ENCODE measurements around the gene ZFYVE26.

- TF ChIP-seq POLR2A (IDR thresholded peaks at IDR 0.05) (no peak), EP300 (IDR thresholded peaks at IDR 0.05; ENCODE audit: low read depth) (no peak)
- TF ChIP-seq, protein P1, sequence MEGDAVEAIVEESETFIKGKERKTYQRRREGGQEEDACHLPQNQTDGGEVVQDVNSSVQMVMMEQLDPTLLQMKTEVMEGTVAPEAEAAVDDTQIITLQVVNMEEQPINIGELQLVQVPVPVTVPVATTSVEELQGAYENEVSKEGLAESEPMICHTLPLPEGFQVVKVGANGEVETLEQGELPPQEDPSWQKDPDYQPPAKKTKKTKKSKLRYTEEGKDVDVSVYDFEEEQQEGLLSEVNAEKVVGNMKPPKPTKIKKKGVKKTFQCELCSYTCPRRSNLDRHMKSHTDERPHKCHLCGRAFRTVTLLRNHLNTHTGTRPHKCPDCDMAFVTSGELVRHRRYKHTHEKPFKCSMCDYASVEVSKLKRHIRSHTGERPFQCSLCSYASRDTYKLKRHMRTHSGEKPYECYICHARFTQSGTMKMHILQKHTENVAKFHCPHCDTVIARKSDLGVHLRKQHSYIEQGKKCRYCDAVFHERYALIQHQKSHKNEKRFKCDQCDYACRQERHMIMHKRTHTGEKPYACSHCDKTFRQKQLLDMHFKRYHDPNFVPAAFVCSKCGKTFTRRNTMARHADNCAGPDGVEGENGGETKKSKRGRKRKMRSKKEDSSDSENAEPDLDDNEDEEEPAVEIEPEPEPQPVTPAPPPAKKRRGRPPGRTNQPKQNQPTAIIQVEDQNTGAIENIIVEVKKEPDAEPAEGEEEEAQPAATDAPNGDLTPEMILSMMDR (IDR thresholded peaks at IDR 0.05): no peak
Measured at GRCh38 chr14:67717048-67717447, 99.3 kb downstream of the ZFYVE26 start.
